ENCODE measurements around the gene ZNF462.

ZNF462 gene, protein sequence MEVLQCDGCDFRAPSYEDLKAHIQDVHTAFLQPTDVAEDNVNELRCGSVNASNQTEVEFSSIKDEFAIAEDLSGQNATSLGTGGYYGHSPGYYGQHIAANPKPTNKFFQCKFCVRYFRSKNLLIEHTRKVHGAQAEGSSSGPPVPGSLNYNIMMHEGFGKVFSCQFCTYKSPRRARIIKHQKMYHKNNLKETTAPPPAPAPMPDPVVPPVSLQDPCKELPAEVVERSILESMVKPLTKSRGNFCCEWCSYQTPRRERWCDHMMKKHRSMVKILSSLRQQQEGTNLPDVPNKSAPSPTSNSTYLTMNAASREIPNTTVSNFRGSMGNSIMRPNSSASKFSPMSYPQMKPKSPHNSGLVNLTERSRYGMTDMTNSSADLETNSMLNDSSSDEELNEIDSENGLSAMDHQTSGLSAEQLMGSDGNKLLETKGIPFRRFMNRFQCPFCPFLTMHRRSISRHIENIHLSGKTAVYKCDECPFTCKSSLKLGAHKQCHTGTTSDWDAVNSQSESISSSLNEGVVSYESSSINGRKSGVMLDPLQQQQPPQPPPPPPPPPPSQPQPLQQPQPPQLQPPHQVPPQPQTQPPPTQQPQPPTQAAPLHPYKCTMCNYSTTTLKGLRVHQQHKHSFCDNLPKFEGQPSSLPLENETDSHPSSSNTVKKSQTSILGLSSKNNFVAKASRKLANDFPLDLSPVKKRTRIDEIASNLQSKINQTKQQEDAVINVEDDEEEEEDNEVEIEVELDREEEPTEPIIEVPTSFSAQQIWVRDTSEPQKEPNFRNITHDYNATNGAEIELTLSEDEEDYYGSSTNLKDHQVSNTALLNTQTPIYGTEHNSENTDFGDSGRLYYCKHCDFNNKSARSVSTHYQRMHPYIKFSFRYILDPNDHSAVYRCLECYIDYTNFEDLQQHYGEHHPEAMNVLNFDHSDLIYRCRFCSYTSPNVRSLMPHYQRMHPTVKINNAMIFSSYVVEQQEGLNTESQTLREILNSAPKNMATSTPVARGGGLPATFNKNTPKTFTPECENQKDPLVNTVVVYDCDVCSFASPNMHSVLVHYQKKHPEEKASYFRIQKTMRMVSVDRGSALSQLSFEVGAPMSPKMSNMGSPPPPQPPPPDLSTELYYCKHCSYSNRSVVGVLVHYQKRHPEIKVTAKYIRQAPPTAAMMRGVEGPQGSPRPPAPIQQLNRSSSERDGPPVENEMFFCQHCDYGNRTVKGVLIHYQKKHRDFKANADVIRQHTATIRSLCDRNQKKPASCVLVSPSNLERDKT (N-terminal part only)

DNA sequence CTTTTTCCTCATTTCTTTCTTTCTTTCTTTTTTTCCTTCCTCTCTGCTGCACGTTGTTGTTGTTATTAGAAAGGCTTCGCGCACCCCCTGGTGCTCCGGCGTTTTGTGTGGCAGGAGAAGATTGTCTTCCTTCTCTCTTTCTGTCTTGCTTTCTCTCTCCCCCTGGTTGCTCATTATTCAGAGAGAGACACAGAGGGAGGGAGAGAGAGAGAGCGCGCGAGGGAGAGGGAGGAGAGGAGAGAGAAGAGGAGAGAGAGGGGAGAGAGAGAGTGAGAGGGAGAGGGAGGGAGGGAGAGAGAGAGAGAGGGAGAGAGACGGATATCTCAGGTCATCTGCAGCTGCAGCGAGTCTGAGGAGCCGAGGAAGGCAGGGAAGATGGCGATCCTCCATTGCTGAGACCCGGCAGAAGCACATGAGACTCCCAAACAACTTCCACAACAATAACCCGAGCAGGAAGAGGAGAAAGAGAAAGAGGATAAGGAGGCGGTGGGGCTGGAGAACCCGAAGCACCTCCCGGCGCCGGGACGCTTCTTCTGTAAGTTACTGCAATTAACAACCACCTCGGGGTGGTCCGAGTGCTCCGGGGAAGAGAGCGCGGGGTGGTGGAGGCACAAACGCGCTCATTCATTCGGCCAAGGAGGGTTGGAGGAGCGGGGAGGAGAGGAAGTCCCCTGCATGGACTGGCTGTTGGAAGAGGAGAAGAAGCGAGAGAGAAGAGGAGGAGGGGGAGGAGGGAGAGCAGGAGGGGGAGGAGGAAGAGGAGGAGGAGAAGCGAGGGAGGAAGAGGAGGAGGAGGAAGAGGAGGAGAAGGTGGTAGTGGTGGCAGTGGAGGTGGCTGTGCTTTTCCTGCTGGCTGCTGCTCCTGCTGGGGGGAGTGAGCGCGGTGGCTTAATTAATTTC lies at the start of gene ZNF462:
Gene ZNF462 (plus strand): TSS at position 346 of the 900 bp plus-strand sequence. CDS start 60,218 bp downstream, outside the sequence.
- H3K27ac ChIP-seq: peak within 1 kb of the TSS; percentile 96
- TF ChIP-seq ZFX (IDR thresholded peaks at IDR 0.05): no peak
- TF ChIP-seq, protein P1, sequence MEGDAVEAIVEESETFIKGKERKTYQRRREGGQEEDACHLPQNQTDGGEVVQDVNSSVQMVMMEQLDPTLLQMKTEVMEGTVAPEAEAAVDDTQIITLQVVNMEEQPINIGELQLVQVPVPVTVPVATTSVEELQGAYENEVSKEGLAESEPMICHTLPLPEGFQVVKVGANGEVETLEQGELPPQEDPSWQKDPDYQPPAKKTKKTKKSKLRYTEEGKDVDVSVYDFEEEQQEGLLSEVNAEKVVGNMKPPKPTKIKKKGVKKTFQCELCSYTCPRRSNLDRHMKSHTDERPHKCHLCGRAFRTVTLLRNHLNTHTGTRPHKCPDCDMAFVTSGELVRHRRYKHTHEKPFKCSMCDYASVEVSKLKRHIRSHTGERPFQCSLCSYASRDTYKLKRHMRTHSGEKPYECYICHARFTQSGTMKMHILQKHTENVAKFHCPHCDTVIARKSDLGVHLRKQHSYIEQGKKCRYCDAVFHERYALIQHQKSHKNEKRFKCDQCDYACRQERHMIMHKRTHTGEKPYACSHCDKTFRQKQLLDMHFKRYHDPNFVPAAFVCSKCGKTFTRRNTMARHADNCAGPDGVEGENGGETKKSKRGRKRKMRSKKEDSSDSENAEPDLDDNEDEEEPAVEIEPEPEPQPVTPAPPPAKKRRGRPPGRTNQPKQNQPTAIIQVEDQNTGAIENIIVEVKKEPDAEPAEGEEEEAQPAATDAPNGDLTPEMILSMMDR (conservative IDR thresholded peaks at IDR 0.05): peak; percentile 53

DNA sequence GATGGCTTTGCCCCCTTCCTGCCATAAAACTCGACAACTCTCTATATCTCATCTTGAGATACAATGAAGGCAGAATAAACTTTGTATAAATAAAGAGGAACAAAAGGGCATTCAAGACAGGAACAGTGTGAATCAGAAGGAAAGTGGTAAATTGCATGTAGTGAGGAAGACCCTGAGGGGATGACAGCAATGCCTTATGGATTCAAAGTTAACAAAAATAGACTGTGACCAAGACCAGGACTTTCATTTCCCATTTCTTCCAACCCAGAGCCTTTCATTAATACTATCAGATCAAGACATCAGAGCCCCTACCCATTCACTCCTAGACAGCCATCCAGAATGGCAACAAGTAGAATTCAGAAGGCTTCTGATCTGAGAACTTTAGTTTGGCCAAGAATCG lies 46.4 kb upstream of the ZNF462 start:
- TF ChIP-seq, protein P1 (conservative IDR thresholded peaks at IDR 0.05): no peak
- no peak for TF ChIP-seq ZFX (IDR thresholded peaks at IDR 0.05)
- no peak overlapping the region for H3K27ac ChIP-seq

DNA sequence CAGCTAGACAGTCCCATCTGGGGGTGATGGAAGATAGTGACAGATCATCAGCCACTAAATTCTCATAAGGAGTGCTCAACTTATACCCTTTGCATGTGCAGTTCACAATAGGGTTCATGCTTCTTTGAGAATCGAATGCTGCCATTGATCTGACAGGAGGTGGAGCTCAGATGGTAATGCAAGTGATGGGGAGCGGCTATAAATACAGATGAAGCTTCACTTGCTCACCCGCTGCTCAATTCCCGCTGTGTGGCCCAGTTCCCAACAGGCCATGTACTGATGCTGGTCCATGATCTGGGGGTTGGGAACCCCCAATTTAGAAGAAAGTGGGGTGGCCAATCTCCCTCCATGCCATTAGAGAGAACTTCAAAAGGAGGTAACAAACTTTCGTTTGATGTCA lies 44.9 kb upstream of the ZNF462 start:
- TF ChIP-seq, protein P1 (conservative IDR thresholded peaks at IDR 0.05): no peak
- TF ChIP-seq ZFX (IDR thresholded peaks at IDR 0.05): no peak
- H3K27ac ChIP-seq: no peak overlapping the region

DNA sequence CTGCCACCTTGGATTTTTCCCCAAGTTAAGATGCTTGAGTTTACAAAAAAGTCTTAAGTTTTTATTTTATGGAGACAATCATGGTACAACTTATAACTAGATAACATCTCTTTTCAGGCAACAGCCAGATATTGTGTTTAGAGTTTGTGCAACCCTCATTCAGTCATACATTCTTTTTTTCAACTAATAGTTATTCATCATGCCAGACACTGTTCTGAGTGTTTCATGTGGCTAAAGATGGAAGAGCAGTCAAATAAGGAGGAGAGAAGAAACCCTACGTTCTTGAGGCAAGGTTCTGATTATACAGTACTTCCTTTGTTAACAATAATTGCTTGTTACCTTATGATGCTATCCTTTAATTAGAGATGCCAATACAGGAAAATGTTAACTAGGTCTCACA lies 42.1 kb upstream of the ZNF462 start:
- no peak overlapping the region for H3K27ac ChIP-seq
- TF ChIP-seq, protein P1 (conservative IDR thresholded peaks at IDR 0.05): no peak
- no peak for TF ChIP-seq ZFX (IDR thresholded peaks at IDR 0.05)

DNA sequence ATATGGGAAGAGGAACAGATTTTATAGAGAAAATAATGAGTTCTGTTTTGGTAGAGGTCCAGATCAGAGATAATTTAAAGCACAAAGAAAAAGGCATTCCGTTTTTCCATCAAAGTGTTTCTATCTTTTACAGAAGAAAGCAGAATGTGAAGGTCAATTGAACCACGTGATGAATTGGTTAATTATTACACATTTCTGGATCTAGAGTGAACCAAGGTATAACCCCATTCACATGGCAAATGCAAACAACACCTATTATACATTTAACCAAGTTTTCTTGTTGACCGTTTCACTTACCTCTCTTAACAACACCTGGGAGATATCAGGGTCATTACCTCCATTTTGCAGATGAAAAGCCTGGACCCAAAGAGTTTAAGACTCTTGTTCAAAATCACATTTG lies 34.9 kb upstream of the ZNF462 start:
- H3K27ac ChIP-seq: no peak overlapping the region
- TF ChIP-seq ZFX (IDR thresholded peaks at IDR 0.05): no peak
- TF ChIP-seq, protein P1 (conservative IDR thresholded peaks at IDR 0.05): no peak

DNA sequence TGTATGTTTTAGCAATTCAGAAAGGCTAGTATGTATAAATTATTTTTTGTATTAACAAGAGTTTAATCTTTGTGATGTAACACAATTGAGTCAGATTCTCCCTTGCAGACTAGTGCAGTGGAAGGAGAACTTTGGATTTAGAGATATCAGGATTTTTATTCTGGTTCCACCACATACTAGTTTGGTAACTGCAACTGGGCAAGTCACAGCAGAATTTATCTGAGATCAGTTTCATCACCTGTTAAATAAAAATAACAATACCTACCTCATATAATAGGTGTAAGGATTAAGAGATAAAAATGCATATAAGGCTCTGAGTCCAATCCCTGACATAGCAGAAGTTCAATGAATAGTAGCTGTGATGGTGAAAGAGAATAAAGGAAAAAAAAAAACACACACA lies 34.0 kb upstream of the ZNF462 start:
- no peak overlapping the region for H3K27ac ChIP-seq
- TF ChIP-seq ZFX (IDR thresholded peaks at IDR 0.05): no peak
- TF ChIP-seq, protein P1 (conservative IDR thresholded peaks at IDR 0.05): no peak
